A549 (cell line): ENCODE data around the gene PSD. TPM values are rescaled to one million over a fixed set of nuclear protein-coding genes. Genes with fewer than 3 reads are reported as not detected.
A peak's percentile ranks its signal among the peaks of the same experiment; 100 is the strongest.

Source experiments
- ATAC-seq, 2 experiments: fragments of 200-7000 bp in 1 of 2; fragments of >200 bp in 1 of 2; cut with Nextera tagmentation in 1 of 2; cut with Tn5 transposase in 1 of 2; 3 replicates each; pipeline versions ENCODE4 v1.8.0 to v1.9.1; 2018 to 2020; ENCODE audit warnings: mild to moderate bottlenecking in 1 of 2, moderate library complexity in 1 of 2
- CTCF ChIA-PET: fragments of 300-600 bp; sonication (Branson Sonifier 250); formaldehyde crosslinking; extraction: SDS; loops from one replicate; lab custom pipeline; 2021; ENCODE audit warnings: antibody characterized with exemption, inconsistent platforms; lab: Yijun Ruan, JAX
- POLR2A ChIA-PET: fragments of 350-600 bp; formaldehyde crosslinking; extraction: SDS; loops from one replicate; lab custom pipeline; 2021; ENCODE audit warnings: antibody characterized with exemption, inconsistent platforms; lab: Yijun Ruan, JAX
- DNase-seq, 2 experiments: peaks; one replicate each; pipeline versions ENCODE4 v3.0.0 to v3.0.0-alpha.2; 2011 to 2016; ENCODE audit warnings: low read depth in 1 of 2, low spot score in 1 of 2
- FAIRE-seq: peaks from 2 replicates; lab custom pipeline; 2011; peaks lifted over from hg19 to GRCh38; lab: Jason Lieb, UNC
- H3K27ac ChIP-seq, 2 experiments: fragments of >200 bp; sonication (Bioruptor Twin); formaldehyde crosslinking; 3 replicates each; pipeline ENCODE4 v1.5.1; 2016 to 2017
- H3K4me1 ChIP-seq: fragments of >200 bp; sonication (Bioruptor Twin); formaldehyde crosslinking; 3 replicates; pipeline ENCODE4 v1.6.1; 2016
- H3K4me2 ChIP-seq: fragments of >200 bp; sonication (Bioruptor Twin); formaldehyde crosslinking; 3 replicates; pipeline ENCODE4 v1.6.1; 2016
- H3K4me3 ChIP-seq: fragments of >200 bp; sonication (Bioruptor Twin); formaldehyde crosslinking; 3 replicates; pipeline ENCODE4 v1.5.1; 2016
- H3K9me3 ChIP-seq: fragments of >200 bp; sonication (Bioruptor Twin); formaldehyde crosslinking; 3 replicates; pipeline ENCODE4 v1.6.1; 2016
- ATOH8 ChIP-seq: fragments of 250-450 bp; sonication (Bioruptor Pico); IDR thresholded peaks from 2 replicates; pipeline ENCODE4 v1.5.0; 2020; ENCODE audit warnings: low read depth, mild to moderate bottlenecking, moderate library complexity
- CHD4 ChIP-seq: fragments of 200-600 bp; sonication (generic); IDR thresholded peaks from 2 replicates; pipeline ENCODE4 v1.6.1; 2016; ENCODE audit warnings: antibody characterized with exemption, mild to moderate bottlenecking, borderline replicate concordance
- EHF ChIP-seq: fragments of 250-450 bp; sonication (Bioruptor Pico); IDR thresholded peaks from 2 replicates; pipeline ENCODE4 v1.5.0; 2020; ENCODE audit warnings: mild to moderate bottlenecking
- FOSL2 ChIP-seq, 2 experiments: fragments of 450-650 bp in 1 of 2; fragments of >200 bp in 1 of 2; sonication (Bioruptor Twin) in 1 of 2; formaldehyde crosslinking; IDR thresholded peaks; 2 replicates each; pipeline versions ENCODE4 v1.5.0 to v1.6.1; 2016 to 2020; ENCODE audit warnings: mild to moderate bottlenecking in 1 of 2, moderate library complexity in 1 of 2
- KDM1A ChIP-seq: fragments of 200-600 bp; sonication (generic); IDR thresholded peaks from 2 replicates; pipeline ENCODE4 v1.6.1; 2016; ENCODE audit warnings: low read depth, mild to moderate bottlenecking
- MAZ ChIP-seq: fragments of 150-350 bp; IDR thresholded peaks from 2 replicates; pipeline ENCODE4 v1.6.1; 2014; ENCODE audit warnings: antibody characterized with exemption, low read depth, low read length, borderline replicate concordance
- NPAS2 ChIP-seq: fragments of 250-450 bp; sonication (Bioruptor Pico); IDR thresholded peaks from 2 replicates; pipeline ENCODE4 v1.8.0; 2022; ENCODE audit warnings: mild to moderate bottlenecking, moderate library complexity, borderline replicate concordance
- POLR2A ChIP-seq: IDR thresholded peaks from 2 replicates; pipeline ENCODE4 v1.6.1; 2012; ENCODE audit warnings: mild to moderate bottlenecking, low read length
- POLR2AphosphoS2 ChIP-seq: conservative IDR thresholded peaks from 2 replicates; pipeline ENCODE4 v1.6.1; 2012; ENCODE audit warnings: low read length, improper control_type of control experiment, inconsistent platforms
- RAD21 ChIP-seq, 2 experiments: fragments of >200 bp in 1 of 2; sonication (Bioruptor Twin) in 1 of 2; formaldehyde crosslinking in 1 of 2; IDR thresholded peaks in 1 of 2; conservative IDR thresholded peaks in 1 of 2; 2 replicates in 1 of 2; 3 replicates in 1 of 2; pipeline ENCODE4 v1.6.1; 2012 to 2018; ENCODE audit warnings: inconsistent platforms in 1 of 2
- RARB ChIP-seq: fragments of 250-450 bp; sonication (Bioruptor Pico); IDR thresholded peaks from 2 replicates; pipeline ENCODE4 v1.8.0; 2021; ENCODE audit warnings: mild to moderate bottlenecking, moderate library complexity
- RFX5 ChIP-seq: fragments of 450-650 bp; IDR thresholded peaks from 2 replicates; pipeline ENCODE4 v1.7.1; 2014; ENCODE audit warnings: antibody characterized with exemption, mild to moderate bottlenecking, moderate library complexity
- RNF2 ChIP-seq: fragments of 200-600 bp; sonication (generic); IDR thresholded peaks from 2 replicates; pipeline ENCODE4 v1.6.1; 2016; ENCODE audit warnings: low read depth, mild to moderate bottlenecking, antibody characterized with exemption, moderate library complexity, borderline replicate concordance
- SMC3 ChIP-seq: fragments of >200 bp; sonication (Bioruptor Twin); formaldehyde crosslinking; IDR thresholded peaks from 3 replicates; pipeline ENCODE4 v1.6.1; 2018; ENCODE audit warnings: inconsistent platforms
- SREBF2 ChIP-seq: fragments of 450-650 bp; IDR thresholded peaks from 2 replicates; pipeline ENCODE4 v1.6.1; 2014; ENCODE audit warnings: mild to moderate bottlenecking, moderate library complexity
- ZC3H11A ChIP-seq: fragments of 450-650 bp; IDR thresholded peaks from 2 replicates; pipeline ENCODE4 v1.6.1; 2014; ENCODE audit warnings: antibody characterized with exemption, mild to moderate bottlenecking
- ZNF302 ChIP-seq: fragments of 250-450 bp; sonication (Bioruptor Pico); IDR thresholded peaks from 2 replicates; pipeline ENCODE4 v1.9.0; 2021; ENCODE audit warnings: inconsistent platforms, mild to moderate bottlenecking, moderate library complexity
- WGBS: methylation state at CpG from one replicate; pipeline ENCODE4 v1.1.6; 2017; ENCODE audit errors: missing lambda C conversion rate; 5-methylcytosine and 5-hydroxymethylcytosine counted together
- polyA plus RNA-seq, 4 experiments: library from polyadenylated mRNA; depleted of rRNA in 3 of 4; stranded (reverse); fragments of >200 nt; fragmentation: RNase III in 1 of 4; extraction: RNeasy Plus Mini Kit Qiagen cat#74134 plus additional on column Dnase treatment in 1 of 4; gene quantifications; 2 replicates in 3 of 4; 3 replicates in 1 of 4; pipeline ENCODE4 v1.2.3, GENCODE V29; 2011 to 2017
- TF ChIP-seq, protein P1 (sequence below): fragments of >200 bp; sonication (Bioruptor Twin); formaldehyde crosslinking; IDR thresholded peaks from 2 replicates; pipeline ENCODE4 v1.6.1; 2016
- TF ChIP-seq, protein P2 (sequence below): fragments of >200 bp; sonication (Bioruptor Twin); formaldehyde crosslinking; IDR thresholded peaks from 3 replicates; pipeline ENCODE4 v1.5.1; 2016
- TF ChIP-seq, protein P3 (sequence below): fragments of 250-450 bp; sonication (Bioruptor Pico); IDR thresholded peaks from 2 replicates; pipeline ENCODE4 v1.5.0; 2021; ENCODE audit warnings: mild to moderate bottlenecking, moderate library complexity, borderline replicate concordance

The PSD gene
- polyA plus RNA-seq, 2 of the 4 experiments (the other 2 are of a cell fraction), result 0.14 to 0.75 TPM

DNA sequence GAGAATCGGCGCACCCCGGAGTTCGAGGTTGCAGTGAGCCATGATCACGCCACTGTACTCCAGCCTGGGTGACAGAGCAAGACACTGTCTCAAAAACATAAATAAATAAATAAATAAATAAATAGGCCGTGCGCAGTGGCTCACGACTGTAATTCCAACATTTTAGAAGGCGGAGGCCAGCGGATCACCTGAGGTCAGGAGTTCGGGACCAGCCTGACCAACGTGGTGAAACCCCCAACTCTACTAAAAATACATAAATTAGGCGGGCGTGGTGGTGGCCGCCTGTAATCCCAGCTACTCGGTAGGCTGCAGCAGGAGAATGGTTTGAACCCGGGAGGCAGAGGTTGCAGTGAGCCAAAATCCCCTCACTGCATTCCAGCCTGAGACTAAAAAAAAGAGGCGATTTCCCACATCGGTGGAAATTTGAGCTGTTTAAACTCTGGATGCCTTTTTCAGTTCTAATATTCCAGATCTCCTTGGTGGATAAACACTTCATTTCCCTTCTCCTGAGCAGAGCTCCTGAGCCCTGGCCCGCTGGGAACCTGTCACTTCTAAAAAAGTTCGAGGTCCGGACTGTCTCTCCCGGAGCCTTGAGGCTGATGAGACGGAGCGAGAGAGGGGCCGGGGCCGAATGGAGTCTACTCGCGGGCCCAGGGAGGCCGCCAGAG, 25.0 kb downstream of the PSD start:
- FAIRE-seq (no peak), DNase-seq (no peak), ATAC-seq (peak in 1 of 2 experiments; percentile 81; a peak in 3 of 6 replicates)
- Histone ChIP-seq H3K4me3 (peak overlapping the region; percentile 56), H3K4me2 (peak overlapping the region; percentile 98), H3K27ac (peak overlapping the region; percentile 68 to 91; a peak in 5 of 6 replicates), H3K4me1 (peaks cover 16% of the 10 kb centered on the region; the same call in 2 of the 3 replicates), H3K9me3 (no peaks in the 10 kb centered on the region)
- TF ChIP-seq SREBF2 (no peak), RAD21 (conservative IDR thresholded peaks at IDR 0.05 in 1 of 2, IDR thresholded peaks at IDR 0.05 in 1 of 2) (peak in 1 of 2 experiments; percentile 72; a peak in 1 of 5 replicates), ZNF302 (no peak), POLR2A (no peak)
- WGBS, result 58% methylated on average over 22 of the region's 30 CpGs
- ChIA-PET CTCF (interaction anchor here (0.6 to 16.2 kb wide), 38 partner anchors 11 to 1328 kb away, joined by 3 to 450 read pairs (median 4); partner anchors contain the start of genes C10orf95, CUEDC2, ELOVL3 and FBXL15), POLR2A (interaction anchor here (0.5 kb wide), 1 partner anchor 78 kb away, joined by 3 read pairs; no protein-coding TSS in a partner anchor)

- ChIA-PET CTCF (interaction anchor here (0.6 to 16.2 kb wide), 9 partner anchors 12 to 191 kb away, joined by 3 to 450 read pairs (median 75); partner anchors contain the start of genes CUEDC2, ELOVL3, FBXL15 and PITX3), POLR2A (no interaction called here)
- TF ChIP-seq RAD21 (conservative IDR thresholded peaks at IDR 0.05 in 1 of 2, IDR thresholded peaks at IDR 0.05 in 1 of 2) (no peak), FOSL2 (IDR thresholded peaks at IDR 0.05) (no peak), FOSL2 (CRISPR knock-in tag; IDR thresholded peaks at IDR 0.05) (peak; percentile 34)
- WGBS, result 74% methylated on average over 5 of the region's 5 CpGs
- peaks cover 16% of the 10 kb centered on the region; the same call in 2 of the 3 replicates for H3K4me1 ChIP-seq
- H3K9me3 ChIP-seq, result no peaks in the 10 kb centered on the region
- DNase-seq (no peak), FAIRE-seq (no peak), ATAC-seq (no peak)
- no peak overlapping the region for H3K27ac ChIP-seq
- no peak overlapping the region for H3K4me3 ChIP-seq
- no peak overlapping the region for H3K4me2 ChIP-seq
Observed at GRCh38 chr10:102392306-102392705, 26.3 kb downstream of the PSD start.

- ATAC-seq (no peak), DNase-seq (no peak)
- H3K4me3 ChIP-seq, result no peak overlapping the region
- no peak overlapping the region for H3K4me2 ChIP-seq
- H3K9me3 ChIP-seq, result no peaks in the 10 kb centered on the region
- no peak overlapping the region for H3K27ac ChIP-seq
- CTCF ChIA-PET, result interaction anchor here (0.9 to 12.6 kb wide), 10 partner anchors 9 to 157 kb away, joined by 3 to 133 read pairs (median 4); no protein-coding TSS in a partner anchor
- POLR2A ChIA-PET, result no interaction called here
- WGBS, result 94% methylated on average over 3 of the region's 3 CpGs
- H3K4me1 ChIP-seq, result 0 out of 3 replicates have a peak, but pooled peaks cover 5% of the 10 kb centered on the region
- TF ChIP-seq, protein P1, sequence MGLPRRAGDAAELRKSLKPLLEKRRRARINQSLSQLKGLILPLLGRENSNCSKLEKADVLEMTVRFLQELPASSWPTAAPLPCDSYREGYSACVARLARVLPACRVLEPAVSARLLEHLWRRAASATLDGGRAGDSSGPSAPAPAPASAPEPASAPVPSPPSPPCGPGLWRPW, result no peak
- TF ChIP-seq ATOH8 (CRISPR knock-in tag), result no peak
- TF ChIP-seq CHD4, result no peak
- TF ChIP-seq POLR2AphosphoS2, result no peak
- no peak for TF ChIP-seq NPAS2 (CRISPR knock-in tag)
- no peak for TF ChIP-seq RARB
- TF ChIP-seq, protein P2, sequence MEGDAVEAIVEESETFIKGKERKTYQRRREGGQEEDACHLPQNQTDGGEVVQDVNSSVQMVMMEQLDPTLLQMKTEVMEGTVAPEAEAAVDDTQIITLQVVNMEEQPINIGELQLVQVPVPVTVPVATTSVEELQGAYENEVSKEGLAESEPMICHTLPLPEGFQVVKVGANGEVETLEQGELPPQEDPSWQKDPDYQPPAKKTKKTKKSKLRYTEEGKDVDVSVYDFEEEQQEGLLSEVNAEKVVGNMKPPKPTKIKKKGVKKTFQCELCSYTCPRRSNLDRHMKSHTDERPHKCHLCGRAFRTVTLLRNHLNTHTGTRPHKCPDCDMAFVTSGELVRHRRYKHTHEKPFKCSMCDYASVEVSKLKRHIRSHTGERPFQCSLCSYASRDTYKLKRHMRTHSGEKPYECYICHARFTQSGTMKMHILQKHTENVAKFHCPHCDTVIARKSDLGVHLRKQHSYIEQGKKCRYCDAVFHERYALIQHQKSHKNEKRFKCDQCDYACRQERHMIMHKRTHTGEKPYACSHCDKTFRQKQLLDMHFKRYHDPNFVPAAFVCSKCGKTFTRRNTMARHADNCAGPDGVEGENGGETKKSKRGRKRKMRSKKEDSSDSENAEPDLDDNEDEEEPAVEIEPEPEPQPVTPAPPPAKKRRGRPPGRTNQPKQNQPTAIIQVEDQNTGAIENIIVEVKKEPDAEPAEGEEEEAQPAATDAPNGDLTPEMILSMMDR, result no peak
- TF ChIP-seq KDM1A, result no peak
- TF ChIP-seq EHF (CRISPR knock-in tag), result no peak
- TF ChIP-seq RNF2, result no peak
- TF ChIP-seq SMC3, result no peak
- TF ChIP-seq ZC3H11A, result no peak
- TF ChIP-seq, protein P3, sequence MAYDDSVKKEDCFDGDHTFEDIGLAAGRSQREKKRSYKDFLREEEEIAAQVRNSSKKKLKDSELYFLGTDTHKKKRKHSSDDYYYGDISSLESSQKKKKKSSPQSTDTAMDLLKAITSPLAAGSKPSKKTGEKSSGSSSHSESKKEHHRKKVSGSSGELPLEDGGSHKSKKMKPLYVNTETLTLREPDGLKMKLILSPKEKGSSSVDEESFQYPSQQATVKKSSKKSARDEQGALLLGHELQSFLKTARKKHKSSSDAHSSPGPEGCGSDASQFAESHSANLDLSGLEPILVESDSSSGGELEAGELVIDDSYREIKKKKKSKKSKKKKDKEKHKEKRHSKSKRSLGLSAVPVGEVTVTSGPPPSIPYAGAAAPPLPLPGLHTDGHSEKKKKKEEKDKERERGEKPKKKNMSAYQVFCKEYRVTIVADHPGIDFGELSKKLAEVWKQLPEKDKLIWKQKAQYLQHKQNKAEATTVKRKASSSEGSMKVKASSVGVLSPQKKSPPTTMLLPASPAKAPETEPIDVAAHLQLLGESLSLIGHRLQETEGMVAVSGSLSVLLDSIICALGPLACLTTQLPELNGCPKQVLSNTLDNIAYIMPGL (CRISPR knock-in tag), result no peak
- TF ChIP-seq RFX5, result no peak
- TF ChIP-seq MAZ, result no peak
- TF ChIP-seq SREBF2, result no peak
- TF ChIP-seq, all 56 proteins: peak for 0
- no peak for FAIRE-seq
Observed at GRCh38 chr10:102389894-102390293, 28.7 kb downstream of the PSD start.
